Gastrocnemius medialis (tissue), 4 donors: Measurements from ENCODE around the gene LARGE1.

Experiments used
- POLR2A ChIP-seq, 2 donors: fragments of 450-650 bp; IDR thresholded peaks; one replicate each; pipeline ENCODE4 v1.6.1; 2017; ENCODE audit warnings: antibody characterized with exemption in 2 of 2, mild to moderate bottlenecking in 2 of 2, moderate library complexity in 2 of 2
- TF ChIP-seq, protein P1 (sequence below), 5 experiments: fragments of 450-650 bp in 3 of 5; fragments of 200-600 bp in 2 of 5; sonication (generic) in 2 of 5; IDR thresholded peaks in 4 of 5; conservative IDR thresholded peaks in 1 of 5; 1 replicate in 4 of 5; 2 replicates in 1 of 5; pipeline ENCODE4 v1.5.1; 2016 to 2019; ENCODE audit warnings: antibody characterized with exemption in 5 of 5, mild to moderate bottlenecking in 3 of 5, moderate library complexity in 3 of 5

DNA sequence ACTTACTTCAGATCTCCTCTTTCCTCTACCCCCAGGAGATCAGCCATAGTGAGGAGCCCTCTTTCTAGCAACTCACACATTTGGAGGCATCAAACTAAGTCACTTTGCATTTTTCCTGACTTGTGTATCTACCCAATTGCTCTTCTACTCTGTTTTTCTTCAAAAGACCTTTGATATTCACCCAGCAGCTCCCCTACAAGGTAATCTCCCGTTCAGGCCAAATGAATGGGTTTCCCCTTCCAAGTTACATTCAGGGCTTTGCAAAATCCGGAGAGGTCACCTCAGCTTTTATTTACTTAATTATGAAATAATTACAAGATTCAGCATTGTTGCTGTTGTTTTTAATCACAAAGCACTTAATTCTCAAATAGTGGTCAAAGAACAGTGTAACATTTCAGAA is 6.1 kb downstream of the LARGE1 start:
- TF ChIP-seq, protein P1, sequence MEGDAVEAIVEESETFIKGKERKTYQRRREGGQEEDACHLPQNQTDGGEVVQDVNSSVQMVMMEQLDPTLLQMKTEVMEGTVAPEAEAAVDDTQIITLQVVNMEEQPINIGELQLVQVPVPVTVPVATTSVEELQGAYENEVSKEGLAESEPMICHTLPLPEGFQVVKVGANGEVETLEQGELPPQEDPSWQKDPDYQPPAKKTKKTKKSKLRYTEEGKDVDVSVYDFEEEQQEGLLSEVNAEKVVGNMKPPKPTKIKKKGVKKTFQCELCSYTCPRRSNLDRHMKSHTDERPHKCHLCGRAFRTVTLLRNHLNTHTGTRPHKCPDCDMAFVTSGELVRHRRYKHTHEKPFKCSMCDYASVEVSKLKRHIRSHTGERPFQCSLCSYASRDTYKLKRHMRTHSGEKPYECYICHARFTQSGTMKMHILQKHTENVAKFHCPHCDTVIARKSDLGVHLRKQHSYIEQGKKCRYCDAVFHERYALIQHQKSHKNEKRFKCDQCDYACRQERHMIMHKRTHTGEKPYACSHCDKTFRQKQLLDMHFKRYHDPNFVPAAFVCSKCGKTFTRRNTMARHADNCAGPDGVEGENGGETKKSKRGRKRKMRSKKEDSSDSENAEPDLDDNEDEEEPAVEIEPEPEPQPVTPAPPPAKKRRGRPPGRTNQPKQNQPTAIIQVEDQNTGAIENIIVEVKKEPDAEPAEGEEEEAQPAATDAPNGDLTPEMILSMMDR (IDR thresholded peaks at IDR 0.05 in 4 of 5, conservative IDR thresholded peaks at IDR 0.05 in 1 of 5): no peak
- no peak for TF ChIP-seq POLR2A (IDR thresholded peaks at IDR 0.05)
